Peyer's patch (tissue), 4 donors: ENCODE results near the gene IGSF5. TPM values are rescaled to one million over a fixed set of nuclear protein-coding genes. Genes with fewer than 3 reads are reported as not detected.

ENCODE experiments used
- DNase-seq, 3 donors: peaks; one replicate each; pipeline ENCODE4 v3.0.0-alpha.2; 2017 to 2019
- H3K27ac ChIP-seq, 4 donors: fragments of 200-600 bp; sonication (generic); one replicate each; pipeline ENCODE4 v1.5.1; 2016 to 2019
- H3K27me3 ChIP-seq, 2 donors: fragments of 200-600 bp; sonication (generic); one replicate each; pipeline ENCODE4 v1.5.1; 2019
- H3K36me3 ChIP-seq, 3 donors: fragments of 200-600 bp; sonication (generic); one replicate each; pipeline ENCODE4 v1.5.1; 2016 to 2019
- H3K4me1 ChIP-seq, 4 donors: fragments of 200-600 bp; sonication (generic); one replicate each; pipeline ENCODE4 v1.5.1; 2016 to 2019
- H3K4me3 ChIP-seq, 4 donors: fragments of 200-600 bp; sonication (generic); 1 replicate in 3 of 4; 2 replicates in 1 of 4; pipeline ENCODE4 v1.5.1; 2016 to 2019; ENCODE audit warnings: mild to moderate bottlenecking in 1 of 4
- H3K9me3 ChIP-seq, 4 donors: fragments of 200-600 bp; sonication (generic); one replicate each; pipeline ENCODE4 v1.5.1; 2016 to 2019; ENCODE audit warnings: mild to moderate bottlenecking in 1 of 4
- CTCF ChIP-seq, 6 experiments: fragments of 450-650 bp in 4 of 6; fragments of 200-600 bp in 2 of 6; sonication (generic) in 1 of 6; IDR thresholded peaks; one replicate each; pipeline ENCODE4 v1.5.1; 2017 to 2019; ENCODE audit warnings: antibody characterized with exemption in 6 of 6, mild to moderate bottlenecking in 3 of 6, moderate library complexity in 1 of 6
- POLR2A ChIP-seq, 2 donors: fragments of 450-650 bp; IDR thresholded peaks; one replicate each; pipeline ENCODE4 v1.5.1; 2017; ENCODE audit warnings: antibody characterized with exemption in 2 of 2, mild to moderate bottlenecking in 2 of 2, moderate library complexity in 2 of 2
- total RNA-seq, 4 donors: library from RNA; depleted of rRNA; stranded (reverse); fragments of >200 nt; gene quantifications; one replicate each; pipeline ENCODE4 v1.1.0, GENCODE V29; 2016

IGSF5 gene
- total RNA-seq, 4 donors from 2014 or later, result not detected

GRCh38 chr21:39837861-39838359, 92.9 kb downstream of the IGSF5 start:
- no peaks in the 10 kb centered on the region for H3K36me3 ChIP-seq
- no peak for TF ChIP-seq POLR2A (IDR thresholded peaks at IDR 0.05)
- no peak for TF ChIP-seq CTCF (IDR thresholded peaks at IDR 0.05)

GRCh38 chr21:39840373-39841097, 95.6 kb downstream of the IGSF5 start:
- H3K9me3 ChIP-seq, result no peaks in the 10 kb centered on the region
- H3K36me3 ChIP-seq, result no peaks in the 10 kb centered on the region
- no peak overlapping the region for H3K27ac ChIP-seq
- H3K27me3 ChIP-seq, result no peaks in the 10 kb centered on the region
- TF ChIP-seq POLR2A (IDR thresholded peaks at IDR 0.05) (no peak), CTCF (IDR thresholded peaks at IDR 0.05) (no peak)
- H3K4me1 ChIP-seq, result no peaks in the 10 kb centered on the region
- H3K4me3 ChIP-seq, result no peak overlapping the region
- no peak for DNase-seq

More at GRCh38 chr21:39837861-39838359, 92.9 kb downstream of the IGSF5 start:
- DNase-seq, result no peak
- Histone ChIP-seq H3K4me3 (no peak overlapping the region), H3K9me3 (no peaks in the 10 kb centered on the region), H3K27me3 (no peaks in the 10 kb centered on the region), H3K27ac (no peak overlapping the region), H3K4me1 (no peaks in the 10 kb centered on the region)

GRCh38 chr21:39842741-39843459, 97.9 kb downstream of the IGSF5 start:
- Histone ChIP-seq H3K27ac (no peak overlapping the region), H3K4me1 (no peaks in the 10 kb centered on the region), H3K4me3 (no peak overlapping the region), H3K36me3 (no peaks in the 10 kb centered on the region), H3K27me3 (no peaks in the 10 kb centered on the region), H3K9me3 (no peaks in the 10 kb centered on the region)
- no peak for DNase-seq
- TF ChIP-seq POLR2A (IDR thresholded peaks at IDR 0.05), result no peak
- TF ChIP-seq CTCF (IDR thresholded peaks at IDR 0.05), result no peak

- no peak for TF ChIP-seq POLR2A (IDR thresholded peaks at IDR 0.05)
- TF ChIP-seq CTCF (IDR thresholded peaks at IDR 0.05), result no peak
- no peaks in the 10 kb centered on the region for H3K36me3 ChIP-seq
- no peaks in the 10 kb centered on the region for H3K9me3 ChIP-seq
- H3K4me1 ChIP-seq, result no peaks in the 10 kb centered on the region
- DNase-seq, result no peak
- no peak overlapping the region for H3K27ac ChIP-seq
- no peak overlapping the region for H3K4me3 ChIP-seq
- H3K27me3 ChIP-seq, result no peaks in the 10 kb centered on the region
Measured at GRCh38 chr21:39843483-39843882, 98.5 kb downstream of the IGSF5 start.

- Histone ChIP-seq H3K27me3 (no peaks in the 10 kb centered on the region), H3K4me3 (no peak overlapping the region), H3K4me1 (no peaks in the 10 kb centered on the region), H3K27ac (no peak overlapping the region), H3K36me3 (no peaks in the 10 kb centered on the region), H3K9me3 (no peaks in the 10 kb centered on the region)
- no peak for TF ChIP-seq CTCF (IDR thresholded peaks at IDR 0.05)
- TF ChIP-seq POLR2A (IDR thresholded peaks at IDR 0.05), result no peak
- DNase-seq, result no peak
Measured at GRCh38 chr21:39843916-39844315, 98.9 kb downstream of the IGSF5 start.
